K562 (cell line): Measurements from ENCODE around the gene LPIN3. TPM values are rescaled to one million over a fixed set of nuclear protein-coding genes. Genes with fewer than 3 reads are reported as not detected.

Source experiments
- ATAC-seq: fragments of 200-7000 bp; cut with Tn5 transposase; 3 replicates; pipeline ENCODE4 v1.9.1; 2020; ENCODE audit warnings: moderate library complexity
- BruUV-seq: library from RNA; stranded (reverse); fragments of 400-500 nt; replicated peaks from 2 replicates; lab custom pipeline; 2021; lab: Mats Ljungman, UMichigan
- CTCF ChIA-PET: fragments of 300-600 bp; formaldehyde crosslinking; extraction: SDS; loops from one replicate; lab custom pipeline; 2021; ENCODE audit warnings: low intra/inter-chr PET ratio; lab: Yijun Ruan, JAX
- POLR2A ChIA-PET: fragments of 300-600, 350-650 bp; sonication (Branson Sonifier 250); formaldehyde crosslinking; extraction: SDS; loops from one replicate; lab custom pipeline; 2021; ENCODE audit warnings: antibody characterized with exemption, inconsistent platforms; lab: Yijun Ruan, JAX
- DNase-seq, 4 experiments: peaks; one replicate each; pipeline versions ENCODE4 v3.0.0 to v3.0.0-alpha.2; 2011 to 2018; ENCODE audit warnings: low spot score in 3 of 4, mixed read lengths in 3 of 4; ENCODE audit errors: extremely low read depth in 1 of 4
- FAIRE-seq: peaks from 2 replicates; lab custom pipeline; 2011; peaks lifted over from hg19 to GRCh38; lab: Jason Lieb, UNC
- H2AFZ ChIP-seq: 2 replicates; pipeline ENCODE4 v1.6.0; 2011; ENCODE audit warnings: low read depth, low read length, control low read depth, inconsistent platforms
- H3K27ac ChIP-seq: fragments of 200-600 bp; 3 replicates; pipeline ENCODE4 v1.8.0; 2011; ENCODE audit warnings: low read depth, mild to moderate bottlenecking, control low read depth, inconsistent platforms, low read length, moderate library complexity, mixed read lengths; ENCODE audit errors: extremely low read depth
- H3K27me3 ChIP-seq, 2 experiments: fragments of 300-600 bp in 1 of 2; 2 replicates in 1 of 2; 3 replicates in 1 of 2; pipeline versions ENCODE4 v1.6.0 to v1.8.0; 2011; ENCODE audit warnings: inconsistent platforms in 2 of 2, low read length in 2 of 2, mild to moderate bottlenecking in 1 of 2, mixed read lengths in 1 of 2, moderate library complexity in 1 of 2; ENCODE audit not compliant: control insufficient read depth in 2 of 2, insufficient read depth in 2 of 2
- H3K36me3 ChIP-seq: fragments of 300-600 bp; 3 replicates; pipeline ENCODE4 v1.8.0; 2011; ENCODE audit warnings: mild to moderate bottlenecking, low read length, inconsistent platforms; ENCODE audit not compliant: control insufficient read depth, insufficient read depth
- H3K4me1 ChIP-seq, 2 experiments: fragments of 200-600 bp in 1 of 2; replicated peaks in 1 of 2; 2 replicates in 1 of 2; 3 replicates in 1 of 2; pipeline versions ENCODE4 v1.5.1 to v1.8.0; 2011; ENCODE audit warnings: inconsistent platforms in 2 of 2, low read length in 2 of 2, mild to moderate bottlenecking in 1 of 2, mixed read lengths in 1 of 2, moderate library complexity in 1 of 2; ENCODE audit not compliant: control insufficient read depth in 2 of 2, insufficient read depth in 2 of 2
- H3K4me2 ChIP-seq: 2 replicates; pipeline ENCODE4 v1.6.1; 2011; ENCODE audit warnings: low read length, control low read depth, inconsistent platforms, mixed read lengths; ENCODE audit not compliant: insufficient read depth
- H3K4me3 ChIP-seq: fragments of 200-600 bp; sonication (generic), shearing (Covaris generic); 2 replicates; pipeline ENCODE4 v1.5.1; 2016; ENCODE audit warnings: control low read depth, inconsistent platforms
- H3K79me2 ChIP-seq: fragments of 200-600 bp; 3 replicates; pipeline ENCODE4 v1.8.0; 2011; ENCODE audit warnings: low read length, inconsistent platforms; ENCODE audit not compliant: control insufficient read depth, insufficient read depth
- H3K9ac ChIP-seq, 2 experiments: 2 replicates each; pipeline versions ENCODE4 v1.6.0 to v1.6.1; 2011; ENCODE audit warnings: low read depth in 2 of 2, low read length in 2 of 2, control low read depth in 1 of 2, inconsistent platforms in 1 of 2, mild to moderate bottlenecking in 1 of 2, mixed read lengths in 1 of 2; ENCODE audit not compliant: insufficient read depth in 1 of 2
- H3K9me1 ChIP-seq: one replicate; pipeline ENCODE4 v1.6.0; 2011; ENCODE audit warnings: inconsistent platforms, mild to moderate bottlenecking, low read length, moderate library complexity; ENCODE audit not compliant: control insufficient read depth, insufficient read depth
- H3K9me3 ChIP-seq: replicated peaks from 2 replicates; pipeline ENCODE4 v1.5.1; 2011; ENCODE audit warnings: low read depth, low read length, inconsistent platforms; ENCODE audit not compliant: control insufficient read depth, insufficient read depth
- H4K20me1 ChIP-seq: replicated peaks from 2 replicates; pipeline ENCODE4 v1.6.1; 2011; ENCODE audit warnings: low read length, inconsistent platforms, mixed read lengths; ENCODE audit not compliant: control insufficient read depth, insufficient read depth
- SPI1 ChIP-seq: IDR thresholded peaks from 2 replicates; pipeline ENCODE4 v1.6.1; 2011; ENCODE audit warnings: low read depth, low read length, control low read depth, borderline replicate concordance
- ZNF586 ChIP-seq: fragments of 450-650 bp; formaldehyde crosslinking; conservative IDR thresholded peaks from 2 replicates; pipeline ENCODE4 v1.4.0; 2020; ENCODE audit warnings: mild to moderate bottlenecking, moderate library complexity
- WGBS: fragments of 100-300 bp; shearing (Covaris generic); methylation state at CpG from one replicate; pipeline ENCODE4 v1.1.6; 2016; ENCODE audit warnings: low coverage, mixed read lengths; ENCODE audit not compliant: insufficient coverage; ENCODE audit errors: missing lambda C conversion rate; 5-methylcytosine and 5-hydroxymethylcytosine counted together
- in situ Hi-C: fragments of 300-500 bp; cut with MboI; formaldehyde crosslinking; loops from 4 replicates; pipeline ENCODE4 v1.15.0; 2018; ENCODE audit warnings: inconsistent platforms, mixed read lengths
- intact Hi-C: fragments of 100-400 bp; cut with micrococcal nuclease; formaldehyde crosslinking; loops from 2 replicates; pipeline ENCODE4 v1.14.2; 2022
- polyA plus RNA-seq, 8 experiments: library from polyadenylated mRNA; depleted of rRNA in 4 of 8; stranded (reverse) in 5 of 8; unstranded in 3 of 8; fragments of >200 nt; fragmentation: Nextera tagmentation in 2 of 8; fragmentation: Illumina TruSeq in 1 of 8; extraction: Ambion mirVana in 2 of 8; extraction: Trizol in 1 of 8; gene quantifications; 2 replicates each; pipeline versions ENCODE4 v1.2.1 to v1.2.3, GENCODE V29; 2011 to 2014; ENCODE audit warnings: inconsistent platforms in 1 of 8, missing spikeins in 1 of 8
- total RNA-seq, 7 experiments: library from RNA; depleted of rRNA in 6 of 7; stranded (reverse); fragments of >200 nt in 6 of 7; fragmentation: Illumina TruSeq in 2 of 7; extraction: Trizol in 2 of 7; gene quantifications; 2 replicates each; pipeline versions ENCODE4 v1.2.1 to v1.2.3, GENCODE V29; 2011 to 2021; ENCODE audit warnings: low replicate concordance in 1 of 7
- TF ChIP-seq, protein P1 (sequence below): fragments of 200-600 bp; sonication (generic); IDR thresholded peaks from one replicate; pipeline ENCODE4 v1.6.1; 2012; ENCODE audit warnings: mild to moderate bottlenecking, low read depth, low read length, inconsistent platforms

LPIN3 gene
- total and polyA plus RNA-seq, 9 of the 15 experiments (the other 6 are each of a cell fraction or from before 2014, with no cell fraction given) = 2.2 to 10.4 (median 5.9) TPM

DNA sequence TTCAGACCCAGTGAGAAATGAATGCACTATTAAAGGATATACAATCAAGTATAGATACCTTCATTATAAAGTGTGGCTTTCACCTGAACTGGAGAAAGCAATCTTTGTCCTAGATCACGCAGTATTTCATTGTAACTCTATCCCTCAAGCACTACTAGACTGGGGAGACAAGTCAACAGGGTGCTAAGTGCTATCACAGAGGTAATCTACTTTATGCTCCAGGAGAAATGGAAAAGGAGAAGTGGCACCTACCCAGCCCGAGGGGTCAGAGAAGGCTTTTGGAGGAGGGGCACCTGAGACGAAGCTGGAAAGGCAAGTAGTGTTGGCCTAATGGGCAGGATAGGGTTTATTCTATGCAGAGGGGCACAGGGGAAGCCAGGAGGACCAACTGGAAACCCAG is 40.2 kb upstream of the LPIN3 start:
- Histone ChIP-seq H3K4me1 (peaks cover 0 to 4% of the 10 kb centered on the region in 2 experiments; a peak in 2 of 5 replicates), H3K4me2 (no peak overlapping the region), H3K27me3 (no peaks in the 10 kb centered on the region), H3K9ac (no peak overlapping the region; a peak in 1 of 4 replicates), H3K9me3 (no peaks in the 10 kb centered on the region), H3K4me3 (no peak overlapping the region), H3K79me2 (0 out of 3 replicates have a peak, but pooled peaks cover 2% of the 10 kb centered on the region), H3K36me3 (no peaks in the 10 kb centered on the region), H4K20me1 (no peaks in the 10 kb centered on the region), H2AFZ (no peak overlapping the region), H3K9me1 (no peaks in the 10 kb centered on the region), H3K27ac (no peak overlapping the region)
- POLR2A ChIA-PET = interaction anchor here (0.7 to 1.3 kb wide), 2 partner anchors 10 to 11 kb away, joined by 3 to 4 read pairs; no protein-coding TSS in a partner anchor
- no peak for ATAC-seq
- 31% methylated on average over 3 of the region's 3 CpGs for WGBS
- no peak for FAIRE-seq
- CTCF ChIA-PET = no interaction called here
- BruUV-seq = no TSS peak
- no peak for DNase-seq
- TF ChIP-seq ZNF586 (CRISPR knock-in tag) (no peak), SPI1 (peak; percentile 83)
- in situ Hi-C loops (no loop called here), intact Hi-C loops (no loop called here)

DNA sequence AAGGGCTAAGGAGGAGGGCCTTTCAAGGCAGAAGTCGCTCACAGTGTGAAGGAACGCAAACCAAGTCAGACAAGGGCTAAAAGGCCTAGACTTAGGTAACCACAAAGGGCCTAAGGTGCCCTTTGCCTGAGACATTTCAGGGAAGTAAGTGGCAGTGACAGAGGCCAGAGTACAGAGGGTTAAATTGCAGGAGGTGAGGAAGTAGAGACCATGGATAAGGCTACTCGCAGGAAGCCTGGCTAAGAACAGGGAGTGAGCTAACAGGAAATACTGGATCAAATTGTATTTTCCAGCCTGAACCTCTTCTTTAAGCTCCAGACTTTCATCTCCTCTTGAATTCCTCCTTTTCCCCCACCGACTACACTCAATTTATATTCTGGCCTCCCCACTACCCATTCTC is 39.7 kb upstream of the LPIN3 start:
- H3K27ac ChIP-seq = no peak overlapping the region
- WGBS = 48% methylated on average over 4 of the region's 4 CpGs
- no peaks in the 10 kb centered on the region for H3K36me3 ChIP-seq
- H3K9me3 ChIP-seq = no peaks in the 10 kb centered on the region
- FAIRE-seq = no peak
- CTCF ChIA-PET = no interaction called here
- no TSS peak for BruUV-seq
- no peak overlapping the region for H3K4me3 ChIP-seq
- H4K20me1 ChIP-seq = no peaks in the 10 kb centered on the region
- H3K4me2 ChIP-seq = no peak overlapping the region
- H3K9me1 ChIP-seq = no peaks in the 10 kb centered on the region
- H3K27me3 ChIP-seq = no peaks in the 10 kb centered on the region
- peaks cover 0 to 4% of the 10 kb centered on the region in 2 experiments; a peak in 2 of 5 replicates for H3K4me1 ChIP-seq
- ATAC-seq = no peak
- DNase-seq = no peak
- no peak overlapping the region; a peak in 1 of 4 replicates for H3K9ac ChIP-seq
- POLR2A ChIA-PET = interaction anchor here (0.7 to 1.3 kb wide), 2 partner anchors 9 to 11 kb away, joined by 3 to 4 read pairs; no protein-coding TSS in a partner anchor
- intact Hi-C loops (no loop called here), in situ Hi-C loops (no loop called here)
- 0 out of 3 replicates have a peak, but pooled peaks cover 2% of the 10 kb centered on the region for H3K79me2 ChIP-seq
- H2AFZ ChIP-seq = no peak overlapping the region
- TF ChIP-seq, protein P1, sequence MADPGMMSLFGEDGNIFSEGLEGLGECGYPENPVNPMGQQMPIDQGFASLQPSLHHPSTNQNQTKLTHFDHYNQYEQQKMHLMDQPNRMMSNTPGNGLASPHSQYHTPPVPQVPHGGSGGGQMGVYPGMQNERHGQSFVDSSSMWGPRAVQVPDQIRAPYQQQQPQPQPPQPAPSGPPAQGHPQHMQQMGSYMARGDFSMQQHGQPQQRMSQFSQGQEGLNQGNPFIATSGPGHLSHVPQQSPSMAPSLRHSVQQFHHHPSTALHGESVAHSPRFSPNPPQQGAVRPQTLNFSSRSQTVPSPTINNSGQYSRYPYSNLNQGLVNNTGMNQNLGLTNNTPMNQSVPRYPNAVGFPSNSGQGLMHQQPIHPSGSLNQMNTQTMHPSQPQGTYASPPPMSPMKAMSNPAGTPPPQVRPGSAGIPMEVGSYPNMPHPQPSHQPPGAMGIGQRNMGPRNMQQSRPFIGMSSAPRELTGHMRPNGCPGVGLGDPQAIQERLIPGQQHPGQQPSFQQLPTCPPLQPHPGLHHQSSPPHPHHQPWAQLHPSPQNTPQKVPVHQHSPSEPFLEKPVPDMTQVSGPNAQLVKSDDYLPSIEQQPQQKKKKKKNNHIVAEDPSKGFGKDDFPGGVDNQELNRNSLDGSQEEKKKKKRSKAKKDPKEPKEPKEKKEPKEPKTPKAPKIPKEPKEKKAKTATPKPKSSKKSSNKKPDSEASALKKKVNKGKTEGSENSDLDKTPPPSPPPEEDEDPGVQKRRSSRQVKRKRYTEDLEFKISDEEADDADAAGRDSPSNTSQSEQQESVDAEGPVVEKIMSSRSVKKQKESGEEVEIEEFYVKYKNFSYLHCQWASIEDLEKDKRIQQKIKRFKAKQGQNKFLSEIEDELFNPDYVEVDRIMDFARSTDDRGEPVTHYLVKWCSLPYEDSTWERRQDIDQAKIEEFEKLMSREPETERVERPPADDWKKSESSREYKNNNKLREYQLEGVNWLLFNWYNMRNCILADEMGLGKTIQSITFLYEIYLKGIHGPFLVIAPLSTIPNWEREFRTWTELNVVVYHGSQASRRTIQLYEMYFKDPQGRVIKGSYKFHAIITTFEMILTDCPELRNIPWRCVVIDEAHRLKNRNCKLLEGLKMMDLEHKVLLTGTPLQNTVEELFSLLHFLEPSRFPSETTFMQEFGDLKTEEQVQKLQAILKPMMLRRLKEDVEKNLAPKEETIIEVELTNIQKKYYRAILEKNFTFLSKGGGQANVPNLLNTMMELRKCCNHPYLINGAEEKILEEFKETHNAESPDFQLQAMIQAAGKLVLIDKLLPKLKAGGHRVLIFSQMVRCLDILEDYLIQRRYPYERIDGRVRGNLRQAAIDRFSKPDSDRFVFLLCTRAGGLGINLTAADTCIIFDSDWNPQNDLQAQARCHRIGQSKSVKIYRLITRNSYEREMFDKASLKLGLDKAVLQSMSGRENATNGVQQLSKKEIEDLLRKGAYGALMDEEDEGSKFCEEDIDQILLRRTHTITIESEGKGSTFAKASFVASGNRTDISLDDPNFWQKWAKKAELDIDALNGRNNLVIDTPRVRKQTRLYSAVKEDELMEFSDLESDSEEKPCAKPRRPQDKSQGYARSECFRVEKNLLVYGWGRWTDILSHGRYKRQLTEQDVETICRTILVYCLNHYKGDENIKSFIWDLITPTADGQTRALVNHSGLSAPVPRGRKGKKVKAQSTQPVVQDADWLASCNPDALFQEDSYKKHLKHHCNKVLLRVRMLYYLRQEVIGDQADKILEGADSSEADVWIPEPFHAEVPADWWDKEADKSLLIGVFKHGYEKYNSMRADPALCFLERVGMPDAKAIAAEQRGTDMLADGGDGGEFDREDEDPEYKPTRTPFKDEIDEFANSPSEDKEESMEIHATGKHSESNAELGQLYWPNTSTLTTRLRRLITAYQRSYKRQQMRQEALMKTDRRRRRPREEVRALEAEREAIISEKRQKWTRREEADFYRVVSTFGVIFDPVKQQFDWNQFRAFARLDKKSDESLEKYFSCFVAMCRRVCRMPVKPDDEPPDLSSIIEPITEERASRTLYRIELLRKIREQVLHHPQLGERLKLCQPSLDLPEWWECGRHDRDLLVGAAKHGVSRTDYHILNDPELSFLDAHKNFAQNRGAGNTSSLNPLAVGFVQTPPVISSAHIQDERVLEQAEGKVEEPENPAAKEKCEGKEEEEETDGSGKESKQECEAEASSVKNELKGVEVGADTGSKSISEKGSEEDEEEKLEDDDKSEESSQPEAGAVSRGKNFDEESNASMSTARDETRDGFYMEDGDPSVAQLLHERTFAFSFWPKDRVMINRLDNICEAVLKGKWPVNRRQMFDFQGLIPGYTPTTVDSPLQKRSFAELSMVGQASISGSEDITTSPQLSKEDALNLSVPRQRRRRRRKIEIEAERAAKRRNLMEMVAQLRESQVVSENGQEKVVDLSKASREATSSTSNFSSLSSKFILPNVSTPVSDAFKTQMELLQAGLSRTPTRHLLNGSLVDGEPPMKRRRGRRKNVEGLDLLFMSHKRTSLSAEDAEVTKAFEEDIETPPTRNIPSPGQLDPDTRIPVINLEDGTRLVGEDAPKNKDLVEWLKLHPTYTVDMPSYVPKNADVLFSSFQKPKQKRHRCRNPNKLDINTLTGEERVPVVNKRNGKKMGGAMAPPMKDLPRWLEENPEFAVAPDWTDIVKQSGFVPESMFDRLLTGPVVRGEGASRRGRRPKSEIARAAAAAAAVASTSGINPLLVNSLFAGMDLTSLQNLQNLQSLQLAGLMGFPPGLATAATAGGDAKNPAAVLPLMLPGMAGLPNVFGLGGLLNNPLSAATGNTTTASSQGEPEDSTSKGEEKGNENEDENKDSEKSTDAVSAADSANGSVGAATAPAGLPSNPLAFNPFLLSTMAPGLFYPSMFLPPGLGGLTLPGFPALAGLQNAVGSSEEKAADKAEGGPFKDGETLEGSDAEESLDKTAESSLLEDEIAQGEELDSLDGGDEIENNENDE = no peak
